K562 (cell line): Measurements from ENCODE around the gene KIFC3. TPM values are rescaled to one million over a fixed set of nuclear protein-coding genes. Genes with fewer than 3 reads are reported as not detected.

Source experiments
- ATAC-seq: fragments of 200-7000 bp; cut with Tn5 transposase; 3 replicates; pipeline ENCODE4 v1.9.1; 2020; ENCODE audit warnings: moderate library complexity
- BruUV-seq: library from RNA; stranded (reverse); fragments of 400-500 nt; replicated peaks from 2 replicates; lab custom pipeline; 2021; lab: Mats Ljungman, UMichigan
- CTCF ChIA-PET: fragments of 300-600 bp; formaldehyde crosslinking; extraction: SDS; loops from one replicate; lab custom pipeline; 2021; ENCODE audit warnings: low intra/inter-chr PET ratio; lab: Yijun Ruan, JAX
- POLR2A ChIA-PET: fragments of 300-600, 350-650 bp; sonication (Branson Sonifier 250); formaldehyde crosslinking; extraction: SDS; loops from one replicate; lab custom pipeline; 2021; ENCODE audit warnings: antibody characterized with exemption, inconsistent platforms; lab: Yijun Ruan, JAX
- DNase-seq, 4 experiments: peaks; one replicate each; pipeline versions ENCODE4 v3.0.0 to v3.0.0-alpha.2; 2011 to 2018; ENCODE audit warnings: low spot score in 3 of 4, mixed read lengths in 3 of 4; ENCODE audit errors: extremely low read depth in 1 of 4
- FAIRE-seq: peaks from 2 replicates; lab custom pipeline; 2011; peaks lifted over from hg19 to GRCh38; lab: Jason Lieb, UNC
- H2AFZ ChIP-seq: 2 replicates; pipeline ENCODE4 v1.6.0; 2011; ENCODE audit warnings: low read depth, low read length, control low read depth, inconsistent platforms
- H3K27ac ChIP-seq: fragments of 200-600 bp; 3 replicates; pipeline ENCODE4 v1.8.0; 2011; ENCODE audit warnings: low read depth, mild to moderate bottlenecking, control low read depth, inconsistent platforms, low read length, moderate library complexity, mixed read lengths; ENCODE audit errors: extremely low read depth
- H3K27me3 ChIP-seq, 2 experiments: fragments of 300-600 bp in 1 of 2; 2 replicates in 1 of 2; 3 replicates in 1 of 2; pipeline versions ENCODE4 v1.6.0 to v1.8.0; 2011; ENCODE audit warnings: inconsistent platforms in 2 of 2, low read length in 2 of 2, mild to moderate bottlenecking in 1 of 2, mixed read lengths in 1 of 2, moderate library complexity in 1 of 2; ENCODE audit not compliant: control insufficient read depth in 2 of 2, insufficient read depth in 2 of 2
- H3K36me3 ChIP-seq: fragments of 300-600 bp; 3 replicates; pipeline ENCODE4 v1.8.0; 2011; ENCODE audit warnings: mild to moderate bottlenecking, low read length, inconsistent platforms; ENCODE audit not compliant: control insufficient read depth, insufficient read depth
- H3K4me1 ChIP-seq, 2 experiments: fragments of 200-600 bp in 1 of 2; replicated peaks in 1 of 2; 2 replicates in 1 of 2; 3 replicates in 1 of 2; pipeline versions ENCODE4 v1.5.1 to v1.8.0; 2011; ENCODE audit warnings: inconsistent platforms in 2 of 2, low read length in 2 of 2, mild to moderate bottlenecking in 1 of 2, mixed read lengths in 1 of 2, moderate library complexity in 1 of 2; ENCODE audit not compliant: control insufficient read depth in 2 of 2, insufficient read depth in 2 of 2
- H3K4me2 ChIP-seq: 2 replicates; pipeline ENCODE4 v1.6.1; 2011; ENCODE audit warnings: low read length, control low read depth, inconsistent platforms, mixed read lengths; ENCODE audit not compliant: insufficient read depth
- H3K4me3 ChIP-seq: fragments of 200-600 bp; sonication (generic), shearing (Covaris generic); 2 replicates; pipeline ENCODE4 v1.5.1; 2016; ENCODE audit warnings: control low read depth, inconsistent platforms
- H3K79me2 ChIP-seq: fragments of 200-600 bp; 3 replicates; pipeline ENCODE4 v1.8.0; 2011; ENCODE audit warnings: low read length, inconsistent platforms; ENCODE audit not compliant: control insufficient read depth, insufficient read depth
- H3K9ac ChIP-seq, 2 experiments: 2 replicates each; pipeline versions ENCODE4 v1.6.0 to v1.6.1; 2011; ENCODE audit warnings: low read depth in 2 of 2, low read length in 2 of 2, control low read depth in 1 of 2, inconsistent platforms in 1 of 2, mild to moderate bottlenecking in 1 of 2, mixed read lengths in 1 of 2; ENCODE audit not compliant: insufficient read depth in 1 of 2
- H3K9me1 ChIP-seq: one replicate; pipeline ENCODE4 v1.6.0; 2011; ENCODE audit warnings: inconsistent platforms, mild to moderate bottlenecking, low read length, moderate library complexity; ENCODE audit not compliant: control insufficient read depth, insufficient read depth
- H3K9me3 ChIP-seq: replicated peaks from 2 replicates; pipeline ENCODE4 v1.5.1; 2011; ENCODE audit warnings: low read depth, low read length, inconsistent platforms; ENCODE audit not compliant: control insufficient read depth, insufficient read depth
- H4K20me1 ChIP-seq: replicated peaks from 2 replicates; pipeline ENCODE4 v1.6.1; 2011; ENCODE audit warnings: low read length, inconsistent platforms, mixed read lengths; ENCODE audit not compliant: control insufficient read depth, insufficient read depth
- CBFA2T3 ChIP-seq: fragments of 450-650 bp; IDR thresholded peaks from 2 replicates; pipeline ENCODE4 v1.6.1; 2017
- CBX2 ChIP-seq: fragments of 200-600 bp; sonication (generic); IDR thresholded peaks from one replicate; pipeline ENCODE4 v1.6.1; 2012; ENCODE audit warnings: mild to moderate bottlenecking, low read length, inconsistent platforms; ENCODE audit not compliant: insufficient read depth, poor library complexity, severe bottlenecking
- HOXB6 ChIP-seq: fragments of 250-450 bp; sonication (Bioruptor Pico); IDR thresholded peaks from 2 replicates; pipeline ENCODE4 v1.5.1; 2022; ENCODE audit warnings: mild to moderate bottlenecking, borderline replicate concordance
- LARP7 ChIP-seq: fragments of 450-650 bp; IDR thresholded peaks from 2 replicates; pipeline ENCODE4 v1.6.1; 2016
- SMAD3 ChIP-seq: fragments of 450-650 bp; formaldehyde crosslinking; conservative IDR thresholded peaks from 2 replicates; pipeline ENCODE4 v1.4.0; 2020; ENCODE audit warnings: mild to moderate bottlenecking
- ZC3H8 ChIP-seq: fragments of 450-650 bp; IDR thresholded peaks from 2 replicates; pipeline ENCODE4 v1.6.1; 2017
- ZKSCAN1 ChIP-seq: fragments of 150-350 bp; IDR thresholded peaks from 2 replicates; pipeline ENCODE4 v1.6.1; 2016; ENCODE audit warnings: low read depth, low read length
- ZNF668 ChIP-seq: fragments of 250-450 bp; sonication (Bioruptor Pico); IDR thresholded peaks from 2 replicates; pipeline ENCODE4 v1.8.0; 2022; ENCODE audit warnings: mild to moderate bottlenecking, inconsistent platforms
- ZNF75A ChIP-seq: fragments of 450-650 bp; formaldehyde crosslinking; IDR thresholded peaks from 2 replicates; pipeline ENCODE4 v1.4.0; 2020; ENCODE audit warnings: mild to moderate bottlenecking
- ZNF780A ChIP-seq: fragments of 250-450 bp; sonication (Bioruptor Pico); IDR thresholded peaks from 2 replicates; pipeline ENCODE4 v1.5.0; 2021; ENCODE audit warnings: mild to moderate bottlenecking
- ZSCAN32 ChIP-seq: fragments of 450-650 bp; formaldehyde crosslinking; IDR thresholded peaks from 2 replicates; pipeline ENCODE4 v1.4.0; 2020; ENCODE audit warnings: mild to moderate bottlenecking, moderate library complexity
- whole genome bisulfite sequencing: fragments of 100-300 bp; shearing (Covaris generic); methylation state at CpG from one replicate; pipeline ENCODE4 v1.1.6; 2016; ENCODE audit warnings: low coverage, mixed read lengths; ENCODE audit not compliant: insufficient coverage; ENCODE audit errors: missing lambda C conversion rate; 5-methylcytosine and 5-hydroxymethylcytosine counted together
- in situ Hi-C: fragments of 300-500 bp; cut with MboI; formaldehyde crosslinking; loops from 4 replicates; pipeline ENCODE4 v1.15.0; 2018; ENCODE audit warnings: inconsistent platforms, mixed read lengths
- intact Hi-C: fragments of 100-400 bp; cut with micrococcal nuclease; formaldehyde crosslinking; loops from 2 replicates; pipeline ENCODE4 v1.14.2; 2022
- polyA plus RNA-seq, 8 experiments: library from polyadenylated mRNA; depleted of rRNA in 4 of 8; stranded (reverse) in 5 of 8; unstranded in 3 of 8; fragments of >200 nt; fragmentation: Nextera tagmentation in 2 of 8; fragmentation: Illumina TruSeq in 1 of 8; extraction: Ambion mirVana in 2 of 8; extraction: Trizol in 1 of 8; gene quantifications; 2 replicates each; pipeline versions ENCODE4 v1.2.1 to v1.2.3, GENCODE V29; 2011 to 2014; ENCODE audit warnings: inconsistent platforms in 1 of 8, missing spikeins in 1 of 8
- total RNA-seq, 7 experiments: library from RNA; depleted of rRNA in 6 of 7; stranded (reverse); fragments of >200 nt in 6 of 7; fragmentation: Illumina TruSeq in 2 of 7; extraction: Trizol in 2 of 7; gene quantifications; 2 replicates each; pipeline versions ENCODE4 v1.2.1 to v1.2.3, GENCODE V29; 2011 to 2021; ENCODE audit warnings: low replicate concordance in 1 of 7
- TF ChIP-seq, protein P1 (sequence below): fragments of 250-450 bp; sonication (Bioruptor Pico); IDR thresholded peaks from 2 replicates; pipeline ENCODE4 v1.5.1; 2021; ENCODE audit warnings: mild to moderate bottlenecking
- TF ChIP-seq, protein P2 (sequence below): conservative IDR thresholded peaks from 2 replicates; pipeline ENCODE4 v1.6.1; 2011; ENCODE audit warnings: low read depth, mild to moderate bottlenecking, low read length; ENCODE audit not compliant: control insufficient read depth
- TF ChIP-seq, protein P3 (sequence below): fragments of 450-650 bp; IDR thresholded peaks from 2 replicates; pipeline ENCODE4 v1.7.0; 2016; ENCODE audit warnings: borderline replicate concordance
- TF ChIP-seq, protein P4 (sequence below): fragments of 450-650 bp; IDR thresholded peaks from 2 replicates; pipeline ENCODE4 v1.6.1; 2016; ENCODE audit warnings: mild to moderate bottlenecking
- TF ChIP-seq, protein P5 (sequence below): fragments of 250-450 bp; sonication (Bioruptor Pico); IDR thresholded peaks from 2 replicates; pipeline ENCODE4 v1.5.0; 2020; ENCODE audit warnings: mild to moderate bottlenecking

Gene KIFC3
- total and polyA plus RNA-seq, 9 of the 15 experiments (the other 6 are each of a cell fraction or from before 2014, with no cell fraction given) = 0.23 to 105 (median 26.2) TPM

DNA sequence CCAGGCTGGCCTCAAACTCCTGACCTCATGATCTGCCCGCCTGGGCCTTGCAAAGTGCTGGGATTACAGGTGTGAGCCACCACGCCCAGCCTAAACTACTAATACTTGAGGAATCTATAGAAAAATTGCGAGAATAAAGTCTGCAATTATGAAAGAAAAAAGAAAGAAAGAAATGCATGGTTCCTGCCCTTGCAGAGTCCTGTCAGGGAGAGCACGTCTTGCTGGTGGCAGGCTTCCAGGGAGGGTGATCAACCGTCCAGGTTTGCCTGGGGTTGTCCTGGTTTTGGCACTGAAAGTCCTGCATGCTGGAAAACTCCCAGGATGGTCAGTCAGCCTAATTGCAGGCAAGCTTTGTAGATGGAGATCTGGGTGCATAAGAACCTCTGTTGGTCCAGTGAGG is 21.5 kb upstream of the KIFC3 start:
- DNase-seq (no peak), FAIRE-seq (no peak), ATAC-seq (no peak)
- H3K79me2 ChIP-seq = no peaks in the 10 kb centered on the region
- WGBS = 21% methylated on average over 4 of the region's 5 CpGs
- no peaks in the 10 kb centered on the region for H3K9me3 ChIP-seq
- BruUV-seq = no TSS peak
- no peak overlapping the region for H3K4me3 ChIP-seq
- H3K9ac ChIP-seq = no peak overlapping the region
- no peak overlapping the region for H3K27ac ChIP-seq
- peaks cover 0 to 8% of the 10 kb centered on the region in 2 experiments; a peak in 1 of 5 replicates for H3K27me3 ChIP-seq
- no peak overlapping the region for H3K4me2 ChIP-seq
- no peaks in the 10 kb centered on the region for H4K20me1 ChIP-seq
- in situ Hi-C loops = no loop called here
- H3K36me3 ChIP-seq = no peaks in the 10 kb centered on the region
- H3K4me1 ChIP-seq = peaks cover 5% of the 10 kb centered on the region in 2 experiments; a peak in 2 of 5 replicates
- H2AFZ ChIP-seq = no peak overlapping the region
- intact Hi-C loops = no loop called here
- CTCF ChIA-PET = no interaction called here
- no peaks in the 10 kb centered on the region for H3K9me1 ChIP-seq
- POLR2A ChIA-PET = interaction anchor here (1.1 kb wide), 1 partner anchor 10 kb away, joined by 3 read pairs; no protein-coding TSS in a partner anchor
- TF ChIP-seq, protein P1, sequence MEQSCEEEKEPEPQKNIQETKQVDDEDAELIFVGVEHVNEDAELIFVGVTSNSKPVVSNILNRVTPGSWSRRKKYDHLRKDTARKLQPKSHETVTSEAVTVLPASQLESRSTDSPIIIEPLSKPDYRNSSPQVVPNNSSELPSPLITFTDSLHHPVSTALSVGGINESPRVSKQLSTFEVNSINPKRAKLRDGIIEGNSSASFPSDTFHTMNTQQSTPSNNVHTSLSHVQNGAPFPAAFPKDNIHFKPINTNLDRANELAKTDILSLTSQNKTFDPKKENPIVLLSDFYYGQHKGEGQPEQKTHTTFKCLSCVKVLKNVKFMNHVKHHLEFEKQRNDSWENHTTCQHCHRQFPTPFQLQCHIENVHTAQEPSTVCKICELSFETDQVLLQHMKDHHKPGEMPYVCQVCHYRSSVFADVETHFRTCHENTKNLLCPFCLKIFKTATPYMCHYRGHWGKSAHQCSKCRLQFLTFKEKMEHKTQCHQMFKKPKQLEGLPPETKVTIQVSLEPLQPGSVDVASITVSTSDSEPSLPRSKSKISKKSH (CRISPR knock-in tag) = no peak
- TF ChIP-seq CBX2 (no peak), ZNF668 (CRISPR knock-in tag) (no peak), LARP7 (no peak), ZKSCAN1 (no peak), ZC3H8 (no peak), ZNF780A (no peak), ZSCAN32 (no peak), CBFA2T3 (no peak), SMAD3 (CRISPR knock-in tag) (no peak), ZNF75A (CRISPR knock-in tag) (no peak), HOXB6 (CRISPR knock-in tag) (no peak)
- TF ChIP-seq, protein P2, sequence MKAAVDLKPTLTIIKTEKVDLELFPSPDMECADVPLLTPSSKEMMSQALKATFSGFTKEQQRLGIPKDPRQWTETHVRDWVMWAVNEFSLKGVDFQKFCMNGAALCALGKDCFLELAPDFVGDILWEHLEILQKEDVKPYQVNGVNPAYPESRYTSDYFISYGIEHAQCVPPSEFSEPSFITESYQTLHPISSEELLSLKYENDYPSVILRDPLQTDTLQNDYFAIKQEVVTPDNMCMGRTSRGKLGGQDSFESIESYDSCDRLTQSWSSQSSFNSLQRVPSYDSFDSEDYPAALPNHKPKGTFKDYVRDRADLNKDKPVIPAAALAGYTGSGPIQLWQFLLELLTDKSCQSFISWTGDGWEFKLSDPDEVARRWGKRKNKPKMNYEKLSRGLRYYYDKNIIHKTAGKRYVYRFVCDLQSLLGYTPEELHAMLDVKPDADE = no peak
- TF ChIP-seq, protein P3, sequence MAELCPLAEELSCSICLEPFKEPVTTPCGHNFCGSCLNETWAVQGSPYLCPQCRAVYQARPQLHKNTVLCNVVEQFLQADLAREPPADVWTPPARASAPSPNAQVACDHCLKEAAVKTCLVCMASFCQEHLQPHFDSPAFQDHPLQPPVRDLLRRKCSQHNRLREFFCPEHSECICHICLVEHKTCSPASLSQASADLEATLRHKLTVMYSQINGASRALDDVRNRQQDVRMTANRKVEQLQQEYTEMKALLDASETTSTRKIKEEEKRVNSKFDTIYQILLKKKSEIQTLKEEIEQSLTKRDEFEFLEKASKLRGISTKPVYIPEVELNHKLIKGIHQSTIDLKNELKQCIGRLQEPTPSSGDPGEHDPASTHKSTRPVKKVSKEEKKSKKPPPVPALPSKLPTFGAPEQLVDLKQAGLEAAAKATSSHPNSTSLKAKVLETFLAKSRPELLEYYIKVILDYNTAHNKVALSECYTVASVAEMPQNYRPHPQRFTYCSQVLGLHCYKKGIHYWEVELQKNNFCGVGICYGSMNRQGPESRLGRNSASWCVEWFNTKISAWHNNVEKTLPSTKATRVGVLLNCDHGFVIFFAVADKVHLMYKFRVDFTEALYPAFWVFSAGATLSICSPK = no peak
- TF ChIP-seq, protein P4, sequence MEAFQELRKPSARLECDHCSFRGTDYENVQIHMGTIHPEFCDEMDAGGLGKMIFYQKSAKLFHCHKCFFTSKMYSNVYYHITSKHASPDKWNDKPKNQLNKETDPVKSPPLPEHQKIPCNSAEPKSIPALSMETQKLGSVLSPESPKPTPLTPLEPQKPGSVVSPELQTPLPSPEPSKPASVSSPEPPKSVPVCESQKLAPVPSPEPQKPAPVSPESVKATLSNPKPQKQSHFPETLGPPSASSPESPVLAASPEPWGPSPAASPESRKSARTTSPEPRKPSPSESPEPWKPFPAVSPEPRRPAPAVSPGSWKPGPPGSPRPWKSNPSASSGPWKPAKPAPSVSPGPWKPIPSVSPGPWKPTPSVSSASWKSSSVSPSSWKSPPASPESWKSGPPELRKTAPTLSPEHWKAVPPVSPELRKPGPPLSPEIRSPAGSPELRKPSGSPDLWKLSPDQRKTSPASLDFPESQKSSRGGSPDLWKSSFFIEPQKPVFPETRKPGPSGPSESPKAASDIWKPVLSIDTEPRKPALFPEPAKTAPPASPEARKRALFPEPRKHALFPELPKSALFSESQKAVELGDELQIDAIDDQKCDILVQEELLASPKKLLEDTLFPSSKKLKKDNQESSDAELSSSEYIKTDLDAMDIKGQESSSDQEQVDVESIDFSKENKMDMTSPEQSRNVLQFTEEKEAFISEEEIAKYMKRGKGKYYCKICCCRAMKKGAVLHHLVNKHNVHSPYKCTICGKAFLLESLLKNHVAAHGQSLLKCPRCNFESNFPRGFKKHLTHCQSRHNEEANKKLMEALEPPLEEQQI = no peak
- TF ChIP-seq, protein P5, sequence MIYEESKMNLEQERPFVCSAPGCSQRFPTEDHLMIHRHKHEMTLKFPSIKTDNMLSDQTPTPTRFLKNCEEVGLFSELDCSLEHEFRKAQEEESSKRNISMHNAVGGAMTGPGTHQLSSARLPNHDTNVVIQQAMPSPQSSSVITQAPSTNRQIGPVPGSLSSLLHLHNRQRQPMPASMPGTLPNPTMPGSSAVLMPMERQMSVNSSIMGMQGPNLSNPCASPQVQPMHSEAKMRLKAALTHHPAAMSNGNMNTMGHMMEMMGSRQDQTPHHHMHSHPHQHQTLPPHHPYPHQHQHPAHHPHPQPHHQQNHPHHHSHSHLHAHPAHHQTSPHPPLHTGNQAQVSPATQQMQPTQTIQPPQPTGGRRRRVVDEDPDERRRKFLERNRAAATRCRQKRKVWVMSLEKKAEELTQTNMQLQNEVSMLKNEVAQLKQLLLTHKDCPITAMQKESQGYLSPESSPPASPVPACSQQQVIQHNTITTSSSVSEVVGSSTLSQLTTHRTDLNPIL (CRISPR knock-in tag) = no peak
